Stimulated activated CD8-positive, alpha-beta memory T cell treated with anti-CD3 and anti-CD28 coated beads, Interleukin-7, amount 100 ng/mL, for 24 hours (primary cell): Measurements from ENCODE around the gene UBAP1L.
"Not testable (repeated sequence)": the region's sequence is repeated elsewhere in the genome, so short reads cannot be mapped to it uniquely, and the experiment has no call there.

Source experiments
- DNase-seq: peaks from one replicate; pipeline ENCODE4 v3.0.0-alpha.2; 2020; ENCODE audit warnings: low read depth

UBAP1L gene

DNA sequence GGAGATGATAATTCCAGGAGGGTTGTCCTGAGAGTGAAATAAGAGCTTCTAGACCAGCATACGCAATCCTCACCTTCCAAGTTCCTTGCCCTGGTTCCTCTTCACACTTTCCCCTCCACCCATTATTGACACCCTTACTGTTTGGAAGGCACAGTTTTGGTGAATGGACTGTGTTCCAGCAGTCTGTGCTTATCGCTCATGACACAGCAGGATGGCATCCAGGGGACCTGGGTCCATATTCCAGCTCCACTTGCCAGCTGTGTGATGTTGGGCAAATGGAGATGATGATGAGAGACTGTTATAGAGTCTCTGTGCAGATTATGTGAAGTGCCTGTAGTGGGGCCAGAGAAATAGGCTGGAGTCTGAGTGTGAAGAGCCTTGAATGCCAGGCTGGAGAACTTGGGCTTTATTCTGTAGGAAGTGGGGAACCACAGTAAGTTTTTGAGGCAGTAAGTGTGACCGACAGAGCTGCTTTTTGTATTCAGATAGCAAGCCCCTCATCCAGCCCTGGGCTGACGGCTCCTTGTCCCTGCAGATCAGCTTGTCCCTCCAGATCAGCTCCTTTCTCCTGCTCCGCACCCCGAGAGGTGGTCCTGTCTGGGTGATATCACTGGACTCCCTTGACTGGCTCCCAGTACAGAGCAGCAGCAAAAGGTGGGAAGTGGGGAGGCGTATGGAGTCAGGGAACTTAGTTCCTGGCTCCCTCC lies 30.3 kb downstream of the UBAP1L start:
- no peak for DNase-seq

DNA sequence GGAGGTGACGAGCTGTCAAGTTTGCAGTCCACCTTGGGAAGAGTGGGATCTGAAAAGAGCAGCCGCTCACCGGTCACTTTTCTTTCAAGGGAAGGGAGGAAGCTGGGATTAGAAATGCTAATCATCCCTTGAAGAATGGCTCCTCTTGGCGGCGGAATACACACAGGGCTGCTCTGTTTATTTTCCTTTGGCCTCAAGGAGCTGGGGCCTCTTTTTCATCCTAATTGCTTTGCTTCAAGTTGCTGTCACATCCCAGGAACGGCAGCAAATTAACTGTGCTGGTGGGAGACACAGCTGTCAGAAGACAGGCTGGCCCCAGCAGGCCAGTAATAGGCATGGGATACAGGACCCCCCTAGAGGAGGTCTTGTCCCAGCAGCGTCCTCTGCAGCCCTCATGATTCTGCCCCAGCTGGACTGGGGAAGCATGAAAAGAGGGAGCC lies 31.7 kb downstream of the UBAP1L start:
- no peak for DNase-seq

DNA sequence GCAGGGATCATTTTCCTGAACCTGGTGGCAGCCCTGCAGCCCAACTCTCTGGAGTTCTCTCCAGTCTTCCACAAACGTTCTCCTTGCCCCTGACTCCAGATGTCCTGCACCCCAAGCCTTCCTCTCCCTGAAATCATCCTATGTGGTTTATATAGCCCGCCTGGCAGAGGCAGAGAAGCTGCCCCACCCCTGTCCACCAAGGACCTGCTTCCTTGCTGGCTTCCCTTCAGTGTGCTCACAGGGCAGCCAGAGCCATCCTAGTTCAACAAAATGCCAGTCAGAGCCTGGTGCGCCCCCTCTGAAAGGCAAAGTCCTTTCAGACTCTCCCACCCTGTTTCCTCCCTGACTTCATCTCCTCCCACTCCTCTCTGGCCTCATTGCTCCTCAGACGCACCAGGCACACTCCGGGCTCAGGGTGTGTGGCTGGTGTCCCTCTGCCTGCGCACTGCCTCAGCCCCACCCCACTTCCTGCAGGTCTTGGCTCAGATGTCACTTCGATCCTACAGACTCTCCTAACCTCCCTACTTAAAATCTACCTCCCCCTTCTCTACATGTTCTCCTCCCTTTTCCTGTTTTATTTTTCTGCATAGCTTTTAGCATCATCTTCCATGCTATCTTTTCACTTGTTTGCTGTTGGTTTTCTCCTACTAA lies 32.6 kb downstream of the UBAP1L start:
- DNase-seq: no peak

DNA sequence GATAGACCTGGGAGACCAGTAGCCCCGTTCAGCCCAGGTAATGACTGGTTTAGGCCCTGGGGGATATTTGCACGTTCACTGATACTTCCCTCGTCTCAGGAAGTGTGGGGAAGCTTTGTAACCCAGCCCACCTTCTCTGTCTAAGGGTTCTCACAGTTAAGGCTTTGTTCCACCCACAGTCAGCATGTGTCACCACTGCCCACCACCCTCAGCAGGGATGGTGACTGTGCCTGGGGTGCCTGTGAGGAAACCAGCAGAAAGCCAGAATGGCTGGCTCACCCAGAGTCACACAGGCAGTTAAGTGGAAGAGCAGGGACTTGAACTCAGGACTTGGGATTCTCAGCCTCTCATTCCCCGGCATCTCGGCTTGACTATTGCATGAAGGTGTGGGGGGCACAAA lies 33.2 kb downstream of the UBAP1L start:
- DNase-seq: no peak

DNA sequence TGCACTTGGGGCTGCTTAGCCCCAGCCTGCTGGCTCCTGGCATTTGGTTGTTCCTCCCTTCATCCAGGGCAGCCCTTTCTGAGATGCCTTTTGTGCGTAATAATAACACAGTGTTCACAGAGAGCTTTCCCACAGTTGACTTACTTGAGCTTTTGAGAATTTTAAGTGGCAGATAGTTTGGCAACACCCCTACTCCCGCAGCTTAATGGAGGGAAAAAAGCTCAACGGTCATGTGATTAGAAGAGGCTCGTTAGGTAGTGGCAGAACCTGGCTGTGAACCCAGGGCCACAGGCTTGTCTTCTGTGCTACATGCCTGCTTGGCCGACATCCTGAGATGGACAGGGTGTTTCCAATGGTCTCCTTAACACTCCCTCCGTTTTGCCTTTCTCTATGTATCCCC lies 33.7 kb downstream of the UBAP1L start:
- DNase-seq: no peak

DNA sequence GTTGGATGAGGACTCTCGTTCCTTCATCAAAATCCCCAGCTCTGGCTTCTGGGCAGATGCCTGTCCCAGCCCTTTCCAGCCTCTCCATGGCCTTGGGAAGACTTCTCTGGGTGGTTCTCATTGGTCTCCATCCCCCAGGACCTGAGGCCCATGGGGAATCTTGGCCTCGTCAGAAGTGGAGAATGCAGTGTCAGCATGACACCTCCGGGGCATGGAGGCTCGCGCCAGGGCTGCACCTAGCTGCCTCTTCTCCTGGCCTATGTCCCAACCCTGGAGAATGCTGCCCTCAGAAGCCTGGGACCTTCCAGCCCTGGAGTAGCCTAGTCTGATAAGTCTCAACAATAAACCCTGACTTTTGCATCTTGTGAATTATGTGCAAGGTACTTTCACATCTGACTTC lies 35.4 kb downstream of the UBAP1L start:
- DNase-seq: no peak

DNA sequence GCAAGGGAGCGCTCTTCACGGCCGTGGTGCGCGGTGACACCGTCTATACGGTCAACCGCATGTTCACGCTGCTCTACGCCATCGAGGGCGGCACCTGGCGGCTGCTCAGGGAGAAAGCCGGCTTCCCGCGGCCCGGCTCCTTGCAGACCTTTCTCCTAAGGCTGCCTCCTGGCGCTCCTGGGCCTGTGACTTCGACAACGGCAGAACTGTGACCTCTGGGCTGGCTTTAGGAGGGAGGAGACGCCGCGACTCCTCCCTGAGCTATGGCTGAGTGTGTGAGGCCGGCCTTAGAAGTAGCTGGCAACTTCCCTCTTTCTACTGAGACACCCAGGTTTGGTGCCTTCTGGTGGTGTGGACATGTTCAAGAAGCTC lies 37.0 kb downstream of the UBAP1L start:
- DNase-seq: peak; percentile 9

DNA sequence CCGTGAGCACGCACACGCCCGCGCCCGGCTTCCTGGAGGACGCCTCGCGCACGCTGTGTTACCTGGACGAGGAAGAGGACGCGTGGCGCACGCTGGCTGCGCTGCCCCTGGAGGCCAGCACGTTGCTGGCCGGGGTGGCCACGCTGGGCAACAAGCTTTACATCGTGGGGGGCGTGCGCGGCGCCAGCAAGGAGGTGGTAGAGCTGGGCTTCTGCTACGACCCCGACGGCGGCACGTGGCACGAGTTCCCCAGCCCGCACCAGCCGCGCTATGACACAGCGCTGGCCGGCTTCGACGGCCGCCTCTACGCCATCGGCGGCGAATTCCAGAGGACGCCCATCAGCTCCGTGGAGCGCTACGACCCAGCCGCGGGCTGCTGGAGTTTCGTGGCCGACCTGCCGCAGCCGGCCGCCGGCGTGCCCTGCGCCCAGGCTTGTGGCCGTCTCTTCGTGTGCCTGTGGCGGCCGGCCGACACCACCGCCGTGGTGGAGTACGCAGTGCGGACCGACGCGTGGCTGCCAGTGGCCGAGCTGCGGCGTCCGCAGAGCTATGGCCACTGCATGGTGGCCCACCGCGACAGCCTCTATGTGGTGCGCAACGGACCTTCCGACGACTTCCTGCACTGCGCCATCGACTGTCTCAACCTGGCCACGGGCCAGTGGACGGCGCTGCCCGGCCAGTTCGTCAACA lies 37.6 kb downstream of the UBAP1L start:
- no peak for DNase-seq

DNA sequence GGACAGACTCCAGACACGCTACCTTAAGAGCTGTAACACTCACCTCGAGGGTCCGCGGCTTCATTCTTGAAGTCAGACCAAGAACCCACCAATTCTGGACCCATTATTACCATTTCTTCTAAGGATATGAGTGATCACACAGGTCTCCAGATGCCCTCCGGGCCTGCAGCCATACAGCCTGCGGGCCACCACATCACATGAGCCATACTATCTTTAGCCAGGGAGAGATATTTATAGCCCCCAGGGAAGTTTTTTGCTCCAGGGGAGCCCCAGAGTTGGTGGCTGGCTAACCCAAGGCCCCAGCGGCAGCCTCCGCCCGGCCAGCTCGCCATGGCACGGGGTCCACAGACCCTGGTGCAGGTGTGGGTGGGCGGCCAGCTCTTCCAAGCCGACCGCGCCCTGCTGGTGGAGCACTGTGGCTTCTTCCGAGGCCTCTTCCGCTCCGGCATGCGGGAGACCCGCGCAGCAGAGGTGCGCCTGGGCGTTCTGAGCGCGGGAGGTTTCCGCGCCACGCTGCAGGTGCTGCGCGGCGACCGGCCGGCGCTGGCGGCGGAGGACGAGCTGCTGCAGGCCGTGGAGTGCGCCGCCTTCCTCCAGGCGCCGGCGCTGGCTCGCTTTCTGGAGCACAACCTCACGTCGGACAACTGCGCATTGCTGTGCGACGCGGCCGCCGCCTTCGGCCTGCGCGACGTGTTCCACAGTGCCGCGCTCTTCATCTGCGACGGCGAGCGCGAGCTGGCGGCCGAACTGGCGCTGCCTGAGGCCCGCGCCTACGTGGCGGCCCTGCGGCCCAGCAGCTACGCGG lies 38.3 kb downstream of the UBAP1L start, which contains the start of gene KBTBD13:
KBTBD13 (plus strand) TSS at position 261 of the 805 bp plus-strand sequence; CDS start at position 331, 70 bp downstream.
- DNase-seq: no peak

DNA sequence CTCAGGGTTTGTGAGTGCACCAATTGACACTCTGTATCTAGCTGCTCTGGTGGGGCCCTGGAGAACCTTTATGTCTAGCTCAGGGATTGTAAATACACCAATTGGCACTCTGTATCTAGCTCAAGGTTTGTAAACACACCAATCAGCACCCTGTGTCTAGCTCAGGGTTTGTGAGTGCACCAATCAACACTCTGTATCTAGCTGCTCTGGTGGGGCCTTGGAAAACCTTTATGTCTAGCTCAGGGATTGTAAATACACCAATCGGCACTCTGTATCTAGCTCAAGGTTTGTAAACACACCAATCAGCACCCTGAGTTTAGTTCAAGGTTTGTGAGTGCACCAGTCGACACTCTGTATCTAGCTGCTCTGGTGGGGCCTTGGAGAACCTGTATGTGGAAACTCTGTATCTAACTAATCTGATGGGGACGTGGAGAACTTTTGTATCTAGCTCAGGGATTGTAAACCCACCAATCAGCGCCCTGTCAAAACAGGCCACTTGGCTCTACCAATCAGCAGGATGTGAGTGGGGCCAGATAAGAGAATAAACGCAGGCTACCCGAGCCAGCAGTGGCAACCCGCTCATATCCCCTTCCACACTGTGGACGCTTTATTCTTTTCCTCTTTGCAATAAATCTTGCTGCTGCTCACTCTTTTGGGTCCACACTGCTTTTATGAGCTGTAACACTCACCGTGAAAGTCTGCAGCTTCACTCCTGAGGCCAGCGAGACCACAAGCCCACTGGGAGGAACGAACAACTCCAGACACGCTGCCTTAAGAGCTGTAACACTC lies 39.2 kb downstream of the UBAP1L start:
- DNase-seq: not testable (repeated sequence)

DNA sequence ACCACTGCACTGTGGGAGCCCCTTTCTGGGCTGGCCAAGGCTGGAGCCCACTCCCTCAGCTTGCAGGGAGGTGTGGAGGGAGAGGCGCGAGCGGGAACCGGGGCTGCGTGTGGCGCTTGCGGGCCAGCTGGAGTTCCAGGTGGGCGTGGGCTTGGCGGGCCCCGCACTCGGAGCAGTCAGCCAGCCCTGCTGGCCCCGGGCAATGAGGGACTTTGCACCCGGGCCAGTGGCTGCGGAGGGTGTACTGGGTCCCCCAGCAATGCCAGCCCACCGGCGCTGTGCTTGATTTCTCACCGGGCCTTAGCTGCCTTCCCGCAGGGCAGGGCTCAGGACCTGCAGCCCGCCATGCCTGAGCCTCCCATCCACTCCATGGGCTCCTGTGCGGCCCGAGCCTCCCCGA lies 40.1 kb downstream of the UBAP1L start:
- DNase-seq: not testable (repeated sequence)

DNA sequence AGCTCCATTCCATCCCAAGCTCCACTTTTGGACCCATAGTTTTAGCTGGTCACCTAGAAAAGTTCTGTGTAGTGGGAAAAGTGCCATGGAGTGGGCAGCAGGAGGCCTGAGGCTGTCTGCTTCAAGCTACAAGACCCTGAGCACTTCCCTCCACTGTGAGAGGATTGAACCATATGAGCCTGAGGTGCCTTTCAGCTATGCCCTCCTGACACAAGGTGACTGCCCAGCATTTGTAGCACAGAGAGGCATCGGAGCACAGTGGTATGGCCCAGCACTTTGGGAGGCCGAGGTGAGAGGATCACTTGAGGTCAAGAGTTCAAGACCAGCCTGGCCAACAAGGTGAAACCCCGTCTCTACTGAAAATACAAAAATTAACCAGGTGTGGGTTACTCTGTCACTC lies 42.4 kb downstream of the UBAP1L start:
- no peak for DNase-seq

DNA sequence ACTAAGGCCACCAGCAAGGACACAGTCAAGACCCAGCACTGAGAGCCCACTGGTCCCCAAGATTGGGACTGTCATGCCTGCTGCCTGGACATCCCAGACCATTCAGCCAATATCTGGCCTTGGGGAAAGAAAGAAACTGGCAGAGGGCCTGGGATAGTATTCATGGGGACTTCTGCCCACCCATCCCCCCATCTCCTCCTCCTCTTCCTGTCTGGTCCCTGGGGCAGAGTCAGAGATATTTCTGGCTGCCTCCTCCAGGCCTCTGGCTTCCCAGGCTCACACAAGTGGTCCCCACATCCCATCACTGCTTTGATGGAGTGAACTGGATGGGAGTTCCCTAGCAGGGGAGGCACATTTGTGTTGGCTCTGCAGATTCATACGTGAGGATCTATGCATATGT lies 43.0 kb downstream of the UBAP1L start:
- DNase-seq: no peak

DNA sequence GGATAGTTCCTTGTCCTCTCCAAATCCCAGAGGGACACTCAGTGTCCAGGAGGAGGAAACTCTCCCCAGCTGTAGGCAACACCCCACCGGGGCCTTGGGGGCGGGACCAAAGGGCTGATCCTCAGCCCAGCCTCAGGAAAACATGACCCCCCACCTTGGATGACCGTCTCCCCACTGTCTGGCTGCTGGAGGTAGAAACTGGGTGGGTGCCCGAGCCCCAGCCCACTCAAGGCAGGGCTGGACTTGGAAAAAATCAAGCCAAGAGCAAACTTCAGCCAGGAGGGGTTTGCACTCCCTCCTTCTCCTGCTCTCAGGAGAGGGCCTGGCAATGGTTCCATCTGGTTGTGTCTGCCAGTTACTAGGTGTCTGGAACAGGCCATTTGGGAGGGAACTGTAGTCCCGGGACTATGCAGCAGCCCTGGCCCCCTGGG lies 43.6 kb downstream of the UBAP1L start:
- no peak for DNase-seq

DNA sequence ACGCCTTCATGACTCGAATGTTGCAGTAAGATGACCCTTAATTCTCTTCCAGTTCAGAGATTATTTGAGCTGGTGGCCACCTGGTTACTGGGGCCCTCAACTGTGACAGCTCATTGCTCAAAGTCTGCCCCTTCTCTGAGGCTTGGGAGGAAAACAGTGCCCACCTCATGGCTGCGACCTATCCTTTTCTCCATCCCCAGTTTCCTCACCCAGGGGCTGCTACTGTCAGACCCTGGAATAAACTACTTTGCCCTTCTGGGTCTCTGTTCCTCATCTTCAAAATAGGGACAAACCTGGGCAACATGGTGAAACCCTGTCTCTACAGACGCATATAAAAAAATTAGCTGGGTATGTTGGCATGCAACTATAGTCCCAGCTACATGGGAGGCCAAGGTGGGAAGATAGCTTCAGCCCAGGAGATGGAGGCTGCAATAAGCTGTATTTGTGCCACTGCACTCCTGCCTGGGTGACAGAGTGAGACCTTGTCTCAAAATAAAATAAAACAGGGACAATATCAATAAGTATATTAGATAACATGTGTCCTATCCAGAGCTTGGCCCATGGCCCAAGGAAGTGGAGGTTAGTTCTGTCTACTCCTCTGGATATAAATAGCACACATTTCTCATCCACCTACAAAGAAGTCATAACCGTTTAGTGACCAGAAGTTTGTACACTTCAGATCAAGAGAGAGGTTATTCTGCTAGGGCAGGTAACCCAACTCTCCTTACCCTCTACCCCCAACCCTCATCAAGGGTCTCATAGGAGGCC lies 45.0 kb downstream of the UBAP1L start:
- no peak for DNase-seq

DNA sequence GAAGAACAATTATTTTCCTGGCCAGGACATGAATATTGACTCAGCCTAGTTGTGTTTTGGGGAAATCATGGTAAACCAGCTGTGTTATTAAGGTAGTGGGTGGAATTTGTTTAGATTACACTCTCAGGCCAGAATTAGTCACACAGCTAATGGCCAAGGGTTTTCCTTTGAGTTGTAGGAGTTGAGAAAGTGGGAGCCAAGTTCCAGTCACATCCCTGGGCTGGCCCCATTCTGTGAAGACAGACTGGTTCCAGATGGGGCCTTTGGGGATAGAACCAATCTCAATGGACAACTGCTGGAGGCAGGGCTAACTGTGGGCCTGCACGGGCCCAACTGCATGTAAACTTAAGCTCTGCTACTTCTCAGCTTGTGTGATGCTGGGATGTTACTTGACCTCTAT lies 45.8 kb downstream of the UBAP1L start:
- no peak for DNase-seq

DNA sequence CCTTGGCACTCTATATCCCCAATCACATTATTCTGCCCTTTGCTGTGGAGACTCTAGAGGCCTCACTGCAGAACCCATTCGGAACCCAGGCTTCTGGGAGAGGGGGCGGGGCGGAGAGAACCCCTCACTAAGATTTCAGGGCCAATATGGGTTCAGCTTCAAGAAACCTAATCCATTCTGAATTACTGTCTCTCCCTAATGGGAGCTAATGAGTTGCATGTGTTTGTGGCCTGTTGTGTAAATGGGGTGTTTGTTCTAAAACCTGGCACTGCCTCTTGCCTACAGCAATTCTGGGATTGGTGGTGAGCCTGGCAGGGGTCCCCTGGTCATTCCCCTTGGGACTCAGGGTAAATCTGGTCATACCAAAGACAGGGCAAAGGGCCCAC lies 46.6 kb downstream of the UBAP1L start:
- no peak for DNase-seq

DNA sequence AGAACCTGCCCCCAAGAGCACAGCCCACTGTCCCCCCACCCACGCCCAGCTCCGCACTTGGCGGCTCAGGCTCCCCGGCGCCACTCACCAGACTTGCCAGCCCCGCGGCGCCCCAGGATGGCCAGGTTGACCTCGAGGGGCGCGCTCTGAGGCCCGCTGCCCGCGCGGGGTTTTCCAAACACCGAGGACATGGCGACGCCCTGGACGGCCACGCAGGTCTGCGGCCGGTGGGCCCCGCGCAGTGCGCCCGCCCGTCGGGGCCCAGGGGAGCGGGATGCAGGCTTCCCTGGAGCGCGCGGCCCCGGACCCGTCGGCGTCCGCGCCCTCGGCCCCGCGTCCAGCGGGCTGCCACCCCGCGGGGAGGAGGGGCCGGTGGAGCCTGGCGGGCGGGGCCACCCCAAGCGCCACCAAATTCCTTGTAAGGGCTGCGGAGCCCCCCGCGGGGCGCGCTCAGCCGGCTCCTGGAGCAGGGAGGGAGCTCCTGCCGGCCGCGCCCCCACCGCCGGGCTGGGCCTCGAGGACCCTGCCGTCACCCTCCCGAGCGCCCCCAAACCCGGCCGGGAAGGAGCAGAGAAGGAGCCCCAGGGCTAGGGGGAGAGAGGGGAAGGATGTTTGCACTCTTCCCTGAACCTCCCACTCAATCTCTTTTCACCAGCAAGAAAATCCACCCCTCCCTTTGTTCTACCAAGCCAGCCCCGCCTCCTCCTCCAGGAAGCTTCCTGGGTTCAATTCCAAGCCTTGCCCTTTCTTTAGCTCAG lies 47.2 kb downstream of the UBAP1L start, which contains the start of gene RASL12:
RASL12 (minus strand) TSS at position 347 of the 758 bp plus-strand sequence; CDS start at position 191, 156 bp downstream.
- DNase-seq: no peak

DNA sequence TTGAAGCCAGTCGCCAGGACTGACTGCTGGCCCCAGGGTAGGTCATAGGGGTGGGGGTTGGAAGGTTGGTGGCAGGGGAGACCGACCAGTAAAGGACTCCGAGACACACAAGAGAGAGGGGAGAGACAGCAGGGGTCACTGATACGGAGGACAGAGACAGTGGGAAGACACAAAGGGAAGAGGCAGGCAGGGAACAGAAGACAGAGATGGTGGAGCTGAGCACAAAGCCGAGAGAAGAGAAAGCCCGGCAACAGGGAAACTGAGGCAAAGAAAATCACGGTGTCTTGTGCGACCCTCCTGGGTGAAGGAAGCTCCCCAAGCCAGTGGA lies 47.7 kb downstream of the UBAP1L start:
- DNase-seq: no peak
